ENCODE measurements around the gene GPD2. TPM values are rescaled to one million over a fixed set of nuclear protein-coding genes. Genes with fewer than 3 reads are reported as not detected.

The GPD2 gene
- total and polyA plus RNA-seq, 12 donors = 3.7 to 20.9 (median 14.3) TPM

GRCh38 chr2:156593594-156593921 is 157.4 kb downstream of the GPD2 start:
- intact Hi-C loops (cut with DNase I) = loop anchor here in 4 of 10 donors (5.0 to 10.0 kb wide), 4 partner anchors 189 to 1219 kb away; no protein-coding TSS in a partner anchor
- ATAC-seq = no peak

GRCh38 chr2:156598563-156598962 is 162.4 kb downstream of the GPD2 start:
- no peaks in the 10 kb centered on the region for H3K4me1 ChIP-seq
- DNase-seq (no peak), ATAC-seq (no peak)
- no peaks in the 10 kb centered on the region for H3K9me3 ChIP-seq
- no peak overlapping the region for H3K4me3 ChIP-seq
- H3K36me3 ChIP-seq = no peaks in the 10 kb centered on the region
- TF ChIP-seq, protein P1, sequence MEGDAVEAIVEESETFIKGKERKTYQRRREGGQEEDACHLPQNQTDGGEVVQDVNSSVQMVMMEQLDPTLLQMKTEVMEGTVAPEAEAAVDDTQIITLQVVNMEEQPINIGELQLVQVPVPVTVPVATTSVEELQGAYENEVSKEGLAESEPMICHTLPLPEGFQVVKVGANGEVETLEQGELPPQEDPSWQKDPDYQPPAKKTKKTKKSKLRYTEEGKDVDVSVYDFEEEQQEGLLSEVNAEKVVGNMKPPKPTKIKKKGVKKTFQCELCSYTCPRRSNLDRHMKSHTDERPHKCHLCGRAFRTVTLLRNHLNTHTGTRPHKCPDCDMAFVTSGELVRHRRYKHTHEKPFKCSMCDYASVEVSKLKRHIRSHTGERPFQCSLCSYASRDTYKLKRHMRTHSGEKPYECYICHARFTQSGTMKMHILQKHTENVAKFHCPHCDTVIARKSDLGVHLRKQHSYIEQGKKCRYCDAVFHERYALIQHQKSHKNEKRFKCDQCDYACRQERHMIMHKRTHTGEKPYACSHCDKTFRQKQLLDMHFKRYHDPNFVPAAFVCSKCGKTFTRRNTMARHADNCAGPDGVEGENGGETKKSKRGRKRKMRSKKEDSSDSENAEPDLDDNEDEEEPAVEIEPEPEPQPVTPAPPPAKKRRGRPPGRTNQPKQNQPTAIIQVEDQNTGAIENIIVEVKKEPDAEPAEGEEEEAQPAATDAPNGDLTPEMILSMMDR (IDR thresholded peaks at IDR 0.05) = no peak
- no peak overlapping the region for H3K27ac ChIP-seq
- WGBS, 2 donors = 46 to 61% methylated on average over 1 of the region's 1 CpG
- intact Hi-C loops (cut with DNase I) = loop anchor here in 3 of 10 donors (10.0 kb wide), 3 partner anchors 194 to 1224 kb away; no protein-coding TSS in a partner anchor
- peaks cover 0 to 6% (median 0%) of the 10 kb centered on the region in 7 donors for H3K27me3 ChIP-seq

More at GRCh38 chr2:156593594-156593921, 157.4 kb downstream of the GPD2 start:
- H3K4me1 ChIP-seq = peaks cover 0 to 3% (median 0%) of the 10 kb centered on the region in 9 donors
- peaks cover 0 to 6% (median 0%) of the 10 kb centered on the region in 7 donors for H3K27me3 ChIP-seq
- H3K9me3 ChIP-seq = no peaks in the 10 kb centered on the region
- TF ChIP-seq, protein P1 (IDR thresholded peaks at IDR 0.05) = no peak
- no peak overlapping the region for H3K4me3 ChIP-seq
- no peak overlapping the region for H3K27ac ChIP-seq
- 80 to 82% methylated on average over 2 of the region's 2 CpGs for WGBS, 2 donors
- H3K36me3 ChIP-seq = no peaks in the 10 kb centered on the region
- no peak for DNase-seq

DNA sequence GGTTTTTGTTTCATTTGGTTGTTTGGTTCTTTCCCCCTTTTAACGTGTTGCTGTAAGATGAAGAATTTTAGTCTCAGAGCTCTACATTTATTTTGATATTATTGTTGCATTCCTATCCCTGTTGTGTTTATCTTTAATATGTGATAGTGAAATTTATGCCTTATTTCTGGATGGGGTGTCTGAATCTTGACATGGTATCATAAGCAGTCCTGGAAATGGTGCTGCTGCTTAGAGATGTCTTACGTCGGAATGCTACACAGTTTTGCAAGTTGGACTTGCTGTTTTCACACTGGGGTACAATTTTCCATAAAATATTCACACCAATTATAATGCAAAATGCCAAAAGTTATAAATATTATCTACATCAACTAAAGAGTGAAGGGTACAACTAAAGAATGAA is 164.0 kb downstream of the GPD2 start:
- ATAC-seq = no peak
- Histone ChIP-seq H3K27ac (no peak overlapping the region), H3K27me3 (peaks cover 0 to 6% (median 0%) of the 10 kb centered on the region in 7 donors), H3K9me3 (peaks cover 0 to 2% (median 0%) of the 10 kb centered on the region in 11 donors), H3K4me1 (no peaks in the 10 kb centered on the region), H3K36me3 (no peaks in the 10 kb centered on the region), H3K4me3 (no peak overlapping the region)
- 90 to 92% methylated on average over 3 of the region's 3 CpGs for WGBS, 2 donors
- intact Hi-C loops (cut with DNase I) = no loop called here
- TF ChIP-seq, protein P1 (IDR thresholded peaks at IDR 0.05) = no peak
- DNase-seq = no peak

GRCh38 chr2:156601855-156602551 is 165.8 kb downstream of the GPD2 start:
- Histone ChIP-seq H3K4me3 (no peak overlapping the region), H3K36me3 (no peaks in the 10 kb centered on the region), H3K9me3 (peaks cover 0 to 3% (median 0%) of the 10 kb centered on the region in 11 donors), H3K4me1 (no peaks in the 10 kb centered on the region), H3K27me3 (peaks cover 0 to 4% (median 0%) of the 10 kb centered on the region in 7 donors), H3K27ac (no peak overlapping the region)
- intact Hi-C loops (cut with DNase I) = no loop called here
- DNase-seq (no peak), ATAC-seq (no peak)
- TF ChIP-seq, protein P1 (IDR thresholded peaks at IDR 0.05) = no peak
- WGBS, 2 donors = 84 to 90% methylated on average over 6 of the region's 6 CpGs
